ENCODE measurements around the gene GMEB2.
"Not testable (repeated sequence)": the region's sequence is repeated elsewhere in the genome, so short reads cannot be mapped to it uniquely, and the experiment has no call there.

The GMEB2 gene

GRCh38 chr20:63640686-63641085 lies 13.8 kb upstream of the GMEB2 start:
- not testable (repeated sequence) for H3K27ac ChIP-seq; DNase-seq (ENCODE audit: low read depth, low spot score)

- H3K27ac ChIP-seq, result no peak overlapping the region
- no peak for DNase-seq (ENCODE audit: low read depth, low spot score)
Observed at GRCh38 chr20:63640086-63640485, 13.2 kb upstream of the GMEB2 start.

- no peak for DNase-seq (ENCODE audit: low read depth, low spot score)
- H3K27ac ChIP-seq, result no peak overlapping the region
Observed at GRCh38 chr20:63639093-63639975, 12.4 kb upstream of the GMEB2 start.

- H3K27ac ChIP-seq, result no peak overlapping the region
- DNase-seq (ENCODE audit: low read depth, low spot score), result no peak
Observed at GRCh38 chr20:63636752-63637628, 10.1 kb upstream of the GMEB2 start.

- DNase-seq (ENCODE audit: low read depth, low spot score), result no peak
- no peak overlapping the region for H3K27ac ChIP-seq
Observed at GRCh38 chr20:63635431-63636141, 8.7 kb upstream of the GMEB2 start.

GRCh38 chr20:63633732-63634131 lies 6.8 kb upstream of the GMEB2 start:
- H3K27ac ChIP-seq, result no peak overlapping the region
- no peak for DNase-seq (ENCODE audit: low read depth, low spot score)

- H3K27ac ChIP-seq; DNase-seq (ENCODE audit: low read depth, low spot score): not testable (repeated sequence)
Observed at GRCh38 chr20:63631426-63631825, 4.5 kb upstream of the GMEB2 start.

GRCh38 chr20:63630956-63631355 lies 4.1 kb upstream of the GMEB2 start:
- not testable (repeated sequence) for DNase-seq (ENCODE audit: low read depth, low spot score); H3K27ac ChIP-seq

GRCh38 chr20:63628246-63628975 lies 1.5 kb upstream of the GMEB2 start:
- DNase-seq (ENCODE audit: low read depth, low spot score), result no peak
- H3K27ac ChIP-seq, result peak overlapping the region; percentile 88

- H3K27ac ChIP-seq, result peak overlapping the region; percentile 88
Observed at GRCh38 chr20:63627751-63628245, 897 bp upstream of the GMEB2 start.

GRCh38 chr20:63627129-63627750 lies 339 bp upstream of the GMEB2 start:
- H3K27ac ChIP-seq, result peak overlapping the region; percentile 88
- peak; percentile 70 for DNase-seq (ENCODE audit: low read depth, low spot score)

More at GRCh38 chr20:63627751-63628245, 897 bp upstream of the GMEB2 start:
- no peak for DNase-seq (ENCODE audit: low read depth, low spot score)

- H3K27ac ChIP-seq, result peak overlapping the region; percentile 88
- no peak for DNase-seq (ENCODE audit: low read depth, low spot score)
Observed at GRCh38 chr20:63625771-63626423, 1.0 kb downstream of the GMEB2 start.

GRCh38 chr20:63624486-63624885 lies 2.4 kb downstream of the GMEB2 start:
- DNase-seq (ENCODE audit: low read depth, low spot score), result no peak

GRCh38 chr20:63622732-63623131 lies 4.2 kb downstream of the GMEB2 start:
- no peak for DNase-seq (ENCODE audit: low read depth, low spot score)
- no peak overlapping the region for H3K27ac ChIP-seq

More at GRCh38 chr20:63624486-63624885, 2.4 kb downstream of the GMEB2 start:
- no peak overlapping the region for H3K27ac ChIP-seq

GRCh38 chr20:63622096-63622495 lies 4.8 kb downstream of the GMEB2 start:
- DNase-seq (ENCODE audit: low read depth, low spot score), result no peak
- H3K27ac ChIP-seq, result no peak overlapping the region

- H3K27ac ChIP-seq, result no peak overlapping the region
- no peak for DNase-seq (ENCODE audit: low read depth, low spot score)
Observed at GRCh38 chr20:63620991-63621390, 5.9 kb downstream of the GMEB2 start.

GRCh38 chr20:63619505-63619904 lies 7.4 kb downstream of the GMEB2 start:
- no peak for DNase-seq (ENCODE audit: low read depth, low spot score)
- no peak overlapping the region for H3K27ac ChIP-seq

GRCh38 chr20:63619086-63619485 lies 7.8 kb downstream of the GMEB2 start:
- DNase-seq (ENCODE audit: low read depth, low spot score), result no peak
- no peak overlapping the region for H3K27ac ChIP-seq
